ENCODE results near the gene CEP95. TPM values are rescaled to one million over a fixed set of nuclear protein-coding genes. Genes with fewer than 3 reads are reported as not detected.
A peak's percentile ranks its signal among the peaks of the same experiment; 100 is the strongest.

The CEP95 gene
- total and polyA plus RNA-seq, 2 of the 13 experiments (the other 11 are each of a cell fraction or from before 2014, with no cell fraction given) = 65.9 to 68.8 TPM

- TF ChIP-seq THAP8 (CRISPR knock-in tag; IDR thresholded peaks at IDR 0.05; ENCODE audit: borderline replicate concordance) = 0 out of 2 replicates have a peak, but pooled peaks have one; percentile 30
- no peak for TF ChIP-seq ZSCAN22 (CRISPR knock-in tag; IDR thresholded peaks at IDR 0.05)
- no peak for TF ChIP-seq ZNF160 (CRISPR knock-in tag; IDR thresholded peaks at IDR 0.05)
- no peak; the same call in 1 of the 2 replicates for TF ChIP-seq ZNF33B (CRISPR knock-in tag; IDR thresholded peaks at IDR 0.05)
- TF ChIP-seq MLLT10 (CRISPR knock-in tag; IDR thresholded peaks at IDR 0.05) = no peak; the same call in 1 of the 2 replicates
- TF ChIP-seq ZNF547 (CRISPR knock-in tag; IDR thresholded peaks at IDR 0.05) = peak; percentile 18
- TF ChIP-seq ZNF674 (CRISPR knock-in tag; IDR thresholded peaks at IDR 0.05; ENCODE audit: low read depth) = 0 out of 2 replicates have a peak, but pooled peaks have one; percentile 27
- no peak for TF ChIP-seq ZSCAN5A (CRISPR knock-in tag; IDR thresholded peaks at IDR 0.05; ENCODE audit: borderline replicate concordance)
- peak; percentile 46 for TF ChIP-seq RAD21 (CRISPR knock-in tag; IDR thresholded peaks at IDR 0.05)
- TF ChIP-seq DNMT3B (CRISPR knock-in tag; conservative IDR thresholded peaks at IDR 0.05) = 0 out of 2 replicates have a peak, but pooled peaks have one; percentile 68
- TF ChIP-seq FOSL2 (CRISPR knock-in tag; IDR thresholded peaks at IDR 0.05) = no peak
- TF ChIP-seq POLR2A (IDR thresholded peaks at IDR 0.05; ENCODE audit: insufficient read depth in 1 of 2, low read depth in 2 of 2, low read length in 2 of 2) = peak; percentile 61 to 63
- no peak for TF ChIP-seq ONECUT2 (CRISPR knock-in tag; IDR thresholded peaks at IDR 0.05)
- no peak for TF ChIP-seq SNAI1 (CRISPR knock-in tag; IDR thresholded peaks at IDR 0.05; ENCODE audit: borderline replicate concordance)
- TF ChIP-seq NCOA2 (CRISPR knock-in tag; IDR thresholded peaks at IDR 0.05) = peak; percentile 34; the same call in 1 of the 2 replicates
- no peak; the same call in 1 of the 2 replicates for TF ChIP-seq KDM5A (IDR thresholded peaks at IDR 0.05; ENCODE audit: borderline replicate concordance, low read length)
- 0 out of 2 replicates have a peak, but pooled peaks have one; percentile 84 for TF ChIP-seq ZC3H4 (CRISPR knock-in tag; IDR thresholded peaks at IDR 0.05; ENCODE audit: borderline replicate concordance)
- peak; percentile 17; the same call in 1 of the 2 replicates for TF ChIP-seq TMF1 (CRISPR knock-in tag; IDR thresholded peaks at IDR 0.05; ENCODE audit: low read depth)
- TF ChIP-seq NAIF1 (CRISPR knock-in tag; IDR thresholded peaks at IDR 0.05; ENCODE audit: borderline replicate concordance) = no peak; the same call in 1 of the 2 replicates
- TF ChIP-seq TEF (CRISPR knock-in tag; IDR thresholded peaks at IDR 0.05) = peak; percentile 88; the same call in 1 of the 2 replicates
- TF ChIP-seq HCFC1 (IDR thresholded peaks at IDR 0.05; ENCODE audit: low read depth, low read length) = 0 out of 2 replicates have a peak, but pooled peaks have one; percentile 26
- TF ChIP-seq EP300 (IDR thresholded peaks at IDR 0.05; ENCODE audit: low read depth in 2 of 2, low read length in 2 of 2) = no peak
- peak; percentile 23; the same call in 1 of the 2 replicates for TF ChIP-seq EP300 (CRISPR knock-in tag; IDR thresholded peaks at IDR 0.05; ENCODE audit: borderline replicate concordance)
- no peak for TF ChIP-seq ZNF678 (CRISPR knock-in tag; IDR thresholded peaks at IDR 0.05)
- TF ChIP-seq NR3C1 (CRISPR knock-in tag; IDR thresholded peaks at IDR 0.05) = no peak
- peak; percentile 46; the same call in 1 of the 2 replicates for TF ChIP-seq MTERF4 (CRISPR knock-in tag; IDR thresholded peaks at IDR 0.05)
- TF ChIP-seq SOX6 (IDR thresholded peaks at IDR 0.05) = no peak
- 0 out of 2 replicates have a peak, but pooled peaks have one; percentile 14 for TF ChIP-seq SOX6 (CRISPR knock-in tag; IDR thresholded peaks at IDR 0.05)
Measured at GRCh38 chr17:64505340-64506200, 1.2 kb upstream of the CEP95 start (continued).

All from HepG2 (cell line).